NCI-H1694 treated with DMSO at 0.1 percent for 48 hours (cell line): ENCODE results near the gene WWOX.

Source experiments
- DNase-seq: peaks from one replicate; lab custom pipeline; 2025; lab: John Stamatoyannopoulos, UW

Gene WWOX

GRCh38 chr16:79175286-79176057 is 1076.0 kb downstream of the WWOX start:
- no peak for DNase-seq

GRCh38 chr16:79177018-79177417 is 1077.6 kb downstream of the WWOX start:
- DNase-seq = no peak

- no peak for DNase-seq
These were observed 1082.0 kb downstream of the WWOX start for GRCh38 chr16:79181419-79181818.

GRCh38 chr16:79182616-79183015 is 1083.2 kb downstream of the WWOX start:
- no peak for DNase-seq

GRCh38 chr16:79183571-79183970 is 1084.1 kb downstream of the WWOX start:
- DNase-seq = no peak

- DNase-seq = no peak
These were observed 1085.1 kb downstream of the WWOX start for GRCh38 chr16:79184464-79185030.

- DNase-seq = peak; percentile 31
These were observed 1086.3 kb downstream of the WWOX start for GRCh38 chr16:79185711-79186110.

- DNase-seq = no peak
These were observed 1086.7 kb downstream of the WWOX start for GRCh38 chr16:79186196-79186595.

GRCh38 chr16:79188115-79188738 is 1088.8 kb downstream of the WWOX start:
- no peak for DNase-seq

GRCh38 chr16:79188739-79189122 is 1089.3 kb downstream of the WWOX start:
- no peak for DNase-seq

- peak; percentile 8 for DNase-seq
These were observed 1091.1 kb downstream of the WWOX start for GRCh38 chr16:79190542-79190941.

- no peak for DNase-seq
These were observed 1092.5 kb downstream of the WWOX start for GRCh38 chr16:79191933-79192332.

- no peak for DNase-seq
These were observed 1093.5 kb downstream of the WWOX start for GRCh38 chr16:79192904-79193303.

GRCh38 chr16:79194291-79194690 is 1094.8 kb downstream of the WWOX start:
- no peak for DNase-seq

- no peak for DNase-seq
These were observed 1096.5 kb downstream of the WWOX start for GRCh38 chr16:79195938-79196337.

- no peak for DNase-seq
These were observed 1102.0 kb downstream of the WWOX start for GRCh38 chr16:79201436-79201835.

- DNase-seq = no peak
These were observed 1103.5 kb downstream of the WWOX start for GRCh38 chr16:79202977-79203376.

GRCh38 chr16:79204486-79204885 is 1105.0 kb downstream of the WWOX start:
- DNase-seq = no peak

GRCh38 chr16:79206889-79207288 is 1107.4 kb downstream of the WWOX start:
- DNase-seq = no peak

- DNase-seq = no peak
These were observed 1109.9 kb downstream of the WWOX start for GRCh38 chr16:79209308-79209707.

GRCh38 chr16:79210607-79211006 is 1111.2 kb downstream of the WWOX start:
- no peak for DNase-seq

- DNase-seq = no peak
These were observed 1112.1 kb downstream of the WWOX start for GRCh38 chr16:79211586-79211985.

GRCh38 chr16:79212114-79212791 is 1112.8 kb downstream of the WWOX start:
- DNase-seq = no peak
